Measurements from ENCODE around the gene DNM3.
A peak's percentile ranks its signal among the peaks of the same experiment; 100 is the strongest.

The DNM3 gene

DNA sequence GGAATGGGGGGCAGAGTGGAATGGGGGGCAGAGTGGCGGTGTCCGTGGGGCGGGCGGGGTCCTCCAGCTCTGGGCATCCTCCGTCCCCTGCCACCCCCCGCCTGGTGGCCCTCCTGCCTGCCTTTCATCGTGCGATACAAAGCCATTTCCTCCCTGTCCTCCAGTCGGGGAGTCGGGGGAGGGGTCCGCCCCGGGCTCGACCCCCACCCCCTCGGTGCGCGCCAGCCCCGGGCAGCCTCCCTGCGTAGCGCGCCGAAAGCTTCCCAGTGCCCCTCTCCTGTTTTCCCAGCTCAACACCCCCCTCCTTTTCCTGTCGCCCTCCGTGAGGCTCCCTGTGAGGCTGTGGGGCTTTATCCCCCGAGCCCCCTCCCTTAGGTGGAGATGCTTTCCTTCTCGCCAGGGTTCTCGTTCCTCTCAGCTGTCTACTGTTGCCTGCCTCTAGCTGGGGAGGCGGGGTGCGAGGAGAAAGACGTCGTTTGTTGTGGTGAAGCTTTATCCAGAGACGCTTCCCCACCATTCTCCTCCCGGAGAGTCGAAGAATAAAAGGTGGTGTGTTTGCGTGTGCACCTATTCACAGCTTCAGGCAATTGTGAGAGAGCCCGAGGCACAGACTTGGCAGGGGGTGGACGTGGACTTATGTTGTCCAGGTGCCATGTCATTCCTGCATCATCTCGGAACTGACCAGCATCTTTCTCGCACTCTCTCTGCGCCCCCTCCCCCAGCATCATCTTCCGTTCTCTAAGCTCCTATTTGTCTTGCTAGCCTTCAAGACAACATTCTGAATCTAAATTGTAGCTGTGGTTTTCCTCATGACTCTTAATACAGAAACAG, 848 bp downstream of the DNM3 start:
- Histone ChIP-seq H3K4me2 (ENCODE audit: low read depth, low read length) (peak overlapping the region; percentile 92), H3K4me3 (ENCODE audit: low read length) (peak overlapping the region; percentile 87), H2AFZ (ENCODE audit: low read length) (peak overlapping the region; percentile 97), H3K79me2 (ENCODE audit: low read length) (no peaks in the 10 kb centered on the region), H3K4me1 (ENCODE audit: low read length) (peaks cover 5% of the 10 kb centered on the region; the same call in 1 of the 2 replicates), H3K27me3 (replicated peaks; ENCODE audit: insufficient read depth, low read length) (0 out of 2 replicates have a peak, but pooled peaks cover 5% of the 10 kb centered on the region), H3K36me3 (replicated peaks; ENCODE audit: insufficient read depth, low read length) (no peaks in the 10 kb centered on the region), H3F3A (ENCODE audit: insufficient read depth, low read length) (0 out of 2 replicates have a peak, but pooled peaks cover 5% of the 10 kb centered on the region), H3K27ac (ENCODE audit: low read length) (no peak overlapping the region), H3K9me2 (replicated peaks; ENCODE audit: insufficient read depth, low read length) (no peaks in the 10 kb centered on the region), H3K9me3 (replicated peaks; ENCODE audit: insufficient read depth, low read length) (no peaks in the 10 kb centered on the region), H3K9ac (ENCODE audit: low read length) (peak overlapping the region; percentile 55; the same call in 1 of the 2 replicates), H4K20me1 (ENCODE audit: insufficient read depth, low read length) (no peaks in the 10 kb centered on the region)
- DNase-seq, result no peak
- no peak for TF ChIP-seq EZH2phosphoT487 (IDR thresholded peaks at IDR 0.05; ENCODE audit: low read length)
- TF ChIP-seq, protein P1, sequence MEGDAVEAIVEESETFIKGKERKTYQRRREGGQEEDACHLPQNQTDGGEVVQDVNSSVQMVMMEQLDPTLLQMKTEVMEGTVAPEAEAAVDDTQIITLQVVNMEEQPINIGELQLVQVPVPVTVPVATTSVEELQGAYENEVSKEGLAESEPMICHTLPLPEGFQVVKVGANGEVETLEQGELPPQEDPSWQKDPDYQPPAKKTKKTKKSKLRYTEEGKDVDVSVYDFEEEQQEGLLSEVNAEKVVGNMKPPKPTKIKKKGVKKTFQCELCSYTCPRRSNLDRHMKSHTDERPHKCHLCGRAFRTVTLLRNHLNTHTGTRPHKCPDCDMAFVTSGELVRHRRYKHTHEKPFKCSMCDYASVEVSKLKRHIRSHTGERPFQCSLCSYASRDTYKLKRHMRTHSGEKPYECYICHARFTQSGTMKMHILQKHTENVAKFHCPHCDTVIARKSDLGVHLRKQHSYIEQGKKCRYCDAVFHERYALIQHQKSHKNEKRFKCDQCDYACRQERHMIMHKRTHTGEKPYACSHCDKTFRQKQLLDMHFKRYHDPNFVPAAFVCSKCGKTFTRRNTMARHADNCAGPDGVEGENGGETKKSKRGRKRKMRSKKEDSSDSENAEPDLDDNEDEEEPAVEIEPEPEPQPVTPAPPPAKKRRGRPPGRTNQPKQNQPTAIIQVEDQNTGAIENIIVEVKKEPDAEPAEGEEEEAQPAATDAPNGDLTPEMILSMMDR (IDR thresholded peaks at IDR 0.05; ENCODE audit: low read length), result no peak
- TF ChIP-seq EZH2 (optimal IDR thresholded peaks at IDR 0.05; ENCODE audit: low read depth, low read length), result no peak

DNA sequence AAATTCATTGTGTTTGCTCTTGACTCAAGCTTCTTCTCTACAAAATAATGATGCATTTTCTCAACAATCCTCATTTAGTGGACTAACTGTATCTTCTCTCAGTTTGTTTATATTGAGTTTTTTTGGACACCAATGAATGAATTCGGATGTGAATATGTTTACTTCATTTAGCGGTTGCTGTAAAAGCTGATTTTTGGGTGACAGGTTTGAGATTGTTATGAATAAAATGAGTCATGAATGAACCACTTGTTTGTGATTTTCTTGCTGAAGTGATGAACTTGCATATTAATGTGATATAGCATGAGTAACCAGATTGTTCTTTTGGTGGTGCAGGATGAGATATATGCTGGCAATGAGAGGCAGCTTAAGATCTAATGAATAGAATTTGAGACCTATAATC, 3.1 kb downstream of the DNM3 start:
- TF ChIP-seq EZH2 (optimal IDR thresholded peaks at IDR 0.05; ENCODE audit: low read depth, low read length) (no peak), EZH2phosphoT487 (IDR thresholded peaks at IDR 0.05; ENCODE audit: low read length) (no peak)
- TF ChIP-seq, protein P1 (IDR thresholded peaks at IDR 0.05; ENCODE audit: low read length), result no peak
- DNase-seq, result no peak

DNA sequence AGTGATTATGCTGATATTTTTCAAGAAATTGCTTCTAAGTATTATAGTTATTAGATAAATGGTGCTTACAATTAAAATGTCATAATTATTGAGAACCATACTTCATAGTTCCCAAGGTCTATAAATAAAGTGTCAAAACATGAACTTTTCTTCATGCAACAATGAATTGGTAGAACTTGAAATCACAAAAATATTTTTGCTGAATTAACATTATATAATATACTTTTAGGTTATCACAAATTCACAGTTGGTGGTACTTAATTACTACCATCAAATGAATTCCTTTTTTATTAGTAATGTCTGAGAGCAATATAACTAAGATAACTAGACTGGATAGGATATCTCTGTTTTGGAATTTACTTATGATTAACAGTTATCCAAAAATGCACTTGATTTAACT, 4.7 kb downstream of the DNM3 start:
- H3K27me3 ChIP-seq (replicated peaks; ENCODE audit: insufficient read depth, low read length), result 0 out of 2 replicates have a peak, but pooled peaks cover 5% of the 10 kb centered on the region
- no peaks in the 10 kb centered on the region for H3K9me3 ChIP-seq (replicated peaks; ENCODE audit: insufficient read depth, low read length)
- H3K79me2 ChIP-seq (ENCODE audit: low read length), result no peaks in the 10 kb centered on the region
- H3K4me3 ChIP-seq (ENCODE audit: low read length), result no peak overlapping the region
- no peak for DNase-seq
- H3F3A ChIP-seq (ENCODE audit: insufficient read depth, low read length), result 0 out of 2 replicates have a peak, but pooled peaks cover 1% of the 10 kb centered on the region
- no peak overlapping the region for H3K27ac ChIP-seq (ENCODE audit: low read length)
- H3K9ac ChIP-seq (ENCODE audit: low read length), result no peak overlapping the region
- H4K20me1 ChIP-seq (ENCODE audit: insufficient read depth, low read length), result no peaks in the 10 kb centered on the region
- H3K4me2 ChIP-seq (ENCODE audit: low read depth, low read length), result no peak overlapping the region
- peaks cover 5% of the 10 kb centered on the region; the same call in 1 of the 2 replicates for H3K4me1 ChIP-seq (ENCODE audit: low read length)
- H2AFZ ChIP-seq (ENCODE audit: low read length), result no peak overlapping the region
- no peaks in the 10 kb centered on the region for H3K36me3 ChIP-seq (replicated peaks; ENCODE audit: insufficient read depth, low read length)
- TF ChIP-seq, protein P1 (IDR thresholded peaks at IDR 0.05; ENCODE audit: low read length), result no peak
- TF ChIP-seq EZH2 (optimal IDR thresholded peaks at IDR 0.05; ENCODE audit: low read depth, low read length) (no peak), EZH2phosphoT487 (IDR thresholded peaks at IDR 0.05; ENCODE audit: low read length) (no peak)
- H3K9me2 ChIP-seq (replicated peaks; ENCODE audit: insufficient read depth, low read length), result no peaks in the 10 kb centered on the region

More for the DNA sequence above, 3.1 kb downstream of the DNM3 start:
- Histone ChIP-seq H3K27me3 (replicated peaks; ENCODE audit: insufficient read depth, low read length) (0 out of 2 replicates have a peak, but pooled peaks cover 5% of the 10 kb centered on the region), H3K4me3 (ENCODE audit: low read length) (no peak overlapping the region), H3K9me2 (replicated peaks; ENCODE audit: insufficient read depth, low read length) (no peaks in the 10 kb centered on the region), H3K9ac (ENCODE audit: low read length) (no peak overlapping the region), H3K4me1 (ENCODE audit: low read length) (peaks cover 5% of the 10 kb centered on the region; the same call in 1 of the 2 replicates), H3K4me2 (ENCODE audit: low read depth, low read length) (no peak overlapping the region), H4K20me1 (ENCODE audit: insufficient read depth, low read length) (no peaks in the 10 kb centered on the region), H2AFZ (ENCODE audit: low read length) (no peak overlapping the region), H3F3A (ENCODE audit: insufficient read depth, low read length) (0 out of 2 replicates have a peak, but pooled peaks cover 5% of the 10 kb centered on the region), H3K27ac (ENCODE audit: low read length) (no peak overlapping the region), H3K79me2 (ENCODE audit: low read length) (no peaks in the 10 kb centered on the region), H3K36me3 (replicated peaks; ENCODE audit: insufficient read depth, low read length) (no peaks in the 10 kb centered on the region), H3K9me3 (replicated peaks; ENCODE audit: insufficient read depth, low read length) (no peaks in the 10 kb centered on the region)
